ENCODE measurements around the gene METTL21C.

- TF ChIP-seq GATA2 (IDR thresholded peaks at IDR 0.05; ENCODE audit: low read depth, low read length) (no peak), GATA3 (IDR thresholded peaks at IDR 0.05; ENCODE audit: low read depth, low read length) (no peak)
These were observed 36.2 kb downstream of the METTL21C start for GRCh38 chr13:102658660-102659059.
